NCI-H1092 (cell line): ENCODE data around the gene TMEM9B.
"Not testable (repeated sequence)": the region's sequence is repeated elsewhere in the genome, so short reads cannot be mapped to it uniquely, and the experiment has no call there.

ENCODE experiments used
- DNase-seq: peaks from one replicate; lab custom pipeline; 2025; lab: John Stamatoyannopoulos, UW

TMEM9B gene

DNA sequence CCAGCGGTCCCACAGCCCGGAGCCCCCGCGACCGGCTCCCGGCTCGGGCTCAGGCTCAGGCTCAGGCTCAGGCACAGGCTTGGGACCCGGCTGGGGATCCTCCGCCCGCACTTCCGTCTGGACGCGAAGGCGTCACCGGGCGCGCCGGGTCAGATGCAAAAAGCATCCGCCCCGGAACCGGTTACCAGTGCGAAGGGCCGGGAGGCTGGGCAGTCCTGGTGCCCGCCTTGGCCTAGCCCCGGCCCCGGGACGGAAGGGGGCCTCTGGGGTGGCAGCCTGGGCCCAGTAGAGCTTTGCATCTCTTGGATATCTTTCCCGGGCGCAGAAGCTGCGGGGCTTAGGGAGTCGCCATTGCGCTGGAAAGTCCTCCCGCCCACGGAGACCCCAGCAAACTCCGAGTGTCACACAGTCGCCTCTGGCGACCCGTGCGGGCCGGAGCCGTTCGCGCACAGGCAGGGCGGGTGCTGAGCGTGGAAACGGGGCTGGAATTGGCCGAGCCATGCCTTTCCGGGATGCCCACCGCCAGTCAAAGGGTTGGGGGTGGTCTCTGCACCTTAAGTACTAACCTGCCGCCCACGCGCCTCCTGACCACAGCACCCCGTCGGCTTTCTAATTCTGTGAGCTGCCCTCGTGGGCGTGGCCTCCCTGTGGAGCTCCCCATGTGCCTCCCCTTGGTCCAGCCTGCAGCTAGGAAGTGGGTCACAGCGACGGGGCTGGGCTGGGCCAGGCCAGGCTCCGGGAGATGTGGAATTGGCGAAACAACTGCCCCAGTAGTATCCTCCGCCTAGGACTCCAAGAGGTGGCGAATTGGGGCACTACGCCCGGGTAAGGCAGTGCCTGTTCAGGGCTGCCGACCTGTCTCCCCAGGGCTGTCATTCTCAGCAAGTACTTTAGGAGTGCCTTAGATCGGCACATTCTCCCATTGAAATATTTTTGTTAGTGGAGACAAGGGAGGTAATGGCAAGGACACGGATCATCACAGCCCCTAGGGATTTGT is at the start of gene TMEM9B:
Gene TMEM9B, minus strand, starts transcription at position 119 of the 997 bp plus-strand sequence. CDS start 129 bp downstream, outside the sequence.
- peak; percentile 85 for DNase-seq

DNA sequence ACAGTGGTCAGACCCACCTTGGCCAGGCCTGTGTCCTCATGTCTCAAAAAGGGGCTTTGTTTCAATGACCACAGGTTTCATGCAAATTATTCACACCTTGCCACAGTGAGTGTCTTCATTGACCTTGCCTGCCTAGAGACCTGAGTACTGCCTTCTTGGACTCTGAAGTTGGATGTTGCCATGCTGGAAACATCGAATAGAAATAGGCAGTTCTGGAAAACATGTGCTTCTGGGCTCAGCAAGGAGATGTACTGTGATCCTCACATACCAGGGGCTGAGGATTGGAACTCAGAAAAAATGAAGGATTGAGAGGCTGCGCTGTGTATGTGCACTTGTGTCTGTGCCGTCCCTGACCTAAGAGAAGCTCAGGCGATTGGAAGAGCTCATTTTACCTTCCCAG is 49.1 kb upstream of the TMEM9B start:
- DNase-seq, result no peak

DNA sequence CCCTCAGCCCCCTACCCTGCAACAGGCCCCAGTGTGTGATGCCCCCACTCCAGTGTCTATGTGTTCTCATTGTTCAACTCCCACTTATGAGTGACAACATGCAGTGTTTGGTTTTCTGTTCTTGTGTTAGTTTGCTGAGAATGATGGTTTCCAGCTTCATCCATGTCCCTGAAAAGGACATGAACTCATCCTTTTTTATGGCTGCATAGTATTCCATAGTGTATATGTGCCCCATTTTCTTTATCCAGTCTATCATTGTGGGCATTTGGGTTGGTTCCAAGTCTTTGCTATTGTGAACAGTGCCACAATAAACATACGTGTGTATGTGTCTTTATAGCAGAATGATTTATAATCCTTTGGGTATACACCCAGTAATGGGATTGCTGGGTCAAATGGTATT is 45.3 kb upstream of the TMEM9B start:
- DNase-seq, result not testable (repeated sequence)

DNA sequence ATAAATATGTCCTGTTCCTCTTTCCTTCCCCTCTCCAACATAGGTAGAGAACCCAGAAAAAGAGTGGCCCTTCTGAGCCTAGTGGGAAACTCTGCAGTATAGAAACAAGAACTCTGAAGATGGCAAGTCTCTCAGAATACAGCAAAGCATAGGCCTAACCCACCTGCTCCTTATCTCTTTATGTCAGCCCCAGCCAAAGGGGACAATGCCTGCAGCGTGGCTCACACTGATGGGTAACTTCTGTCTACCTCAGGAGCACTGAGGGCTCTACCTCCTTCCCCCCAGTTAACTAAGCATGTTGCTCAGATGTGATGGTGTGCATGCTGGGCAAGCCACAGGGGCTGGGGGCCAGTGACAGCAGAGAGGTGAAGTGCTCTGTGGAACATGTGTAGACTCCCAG is 44.4 kb upstream of the TMEM9B start:
- DNase-seq, result no peak

DNA sequence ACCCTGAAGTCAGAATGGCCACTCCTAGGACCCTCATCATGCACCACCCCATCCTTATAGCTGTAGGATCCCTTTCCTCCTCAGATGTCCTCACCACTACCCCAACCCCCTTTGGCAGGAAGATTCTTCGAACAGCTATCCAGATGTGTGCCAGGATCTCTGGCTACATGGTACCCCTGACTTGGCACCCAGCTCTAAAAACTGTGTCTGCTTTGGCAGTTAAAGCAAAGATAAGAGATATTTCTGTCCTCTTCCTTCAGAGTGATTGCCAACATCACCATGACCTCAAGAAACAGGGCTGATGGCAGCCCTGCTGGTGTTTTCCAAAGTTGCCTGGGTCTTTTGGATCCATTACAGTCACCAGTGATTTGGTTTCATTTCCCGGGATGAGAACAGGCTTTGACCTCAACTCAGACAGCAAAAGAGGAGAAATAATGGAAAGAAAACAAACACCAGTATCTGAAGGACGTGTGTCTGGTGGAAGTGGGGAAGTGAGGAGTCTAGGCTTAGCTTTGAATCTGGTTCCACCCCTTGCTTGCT is 43.8 kb upstream of the TMEM9B start:
- no peak for DNase-seq

DNA sequence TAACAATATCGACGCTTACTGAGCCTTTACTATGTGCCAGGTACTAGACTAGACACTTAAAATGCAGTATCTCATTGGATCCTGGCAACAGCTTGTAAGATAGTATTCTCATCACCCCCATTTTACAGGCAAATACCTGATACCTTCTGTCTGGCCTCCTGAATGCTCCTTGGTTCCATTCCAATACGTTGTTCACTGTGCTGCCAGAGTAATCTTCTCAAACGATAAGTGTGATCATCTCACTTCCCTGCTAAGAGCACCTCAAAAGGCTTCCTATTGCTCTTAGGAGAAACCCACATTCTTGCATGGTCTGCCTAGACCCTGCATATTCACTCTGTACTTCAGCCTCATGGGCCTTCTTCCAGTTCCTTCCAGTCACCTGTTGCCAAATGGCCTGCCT is 40.8 kb upstream of the TMEM9B start:
- DNase-seq, result no peak

DNA sequence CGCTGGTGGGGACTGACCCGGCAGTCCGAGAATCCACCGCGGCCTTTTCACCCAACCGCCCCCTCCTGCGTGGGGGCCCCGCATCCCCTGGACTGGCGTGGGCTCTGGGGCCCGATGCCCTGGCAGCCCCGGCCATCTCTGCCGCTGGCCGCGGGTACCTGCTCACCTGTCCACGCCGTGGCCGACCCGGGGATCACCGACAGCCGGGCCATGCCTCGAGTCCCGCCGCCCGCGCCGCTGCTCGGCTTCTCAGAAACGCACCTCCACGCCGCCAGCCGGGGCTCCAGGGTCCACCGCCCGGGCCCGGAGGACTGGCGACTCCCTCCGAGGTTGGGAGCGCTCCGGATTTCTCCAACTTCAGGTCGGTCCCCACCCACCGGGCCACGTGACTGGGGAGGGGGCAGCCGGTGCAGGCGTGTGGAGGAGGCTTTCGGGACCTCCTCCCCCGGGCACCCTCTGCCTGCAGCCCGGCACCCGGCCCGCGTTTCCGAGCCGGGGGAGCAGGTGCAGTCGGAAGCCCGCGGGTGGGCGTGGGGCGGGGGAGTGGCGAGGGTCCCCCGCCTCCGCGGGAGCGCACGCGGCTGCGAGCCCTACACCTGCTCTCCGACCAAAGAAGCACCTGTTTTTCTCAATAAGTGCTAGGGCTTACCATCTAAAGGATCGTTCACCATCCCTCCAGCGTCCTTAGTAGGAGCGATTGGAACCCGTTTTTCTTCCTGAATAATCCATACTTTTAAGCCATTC is 40.1 kb upstream of the TMEM9B start:
- DNase-seq, result peak; percentile 23

DNA sequence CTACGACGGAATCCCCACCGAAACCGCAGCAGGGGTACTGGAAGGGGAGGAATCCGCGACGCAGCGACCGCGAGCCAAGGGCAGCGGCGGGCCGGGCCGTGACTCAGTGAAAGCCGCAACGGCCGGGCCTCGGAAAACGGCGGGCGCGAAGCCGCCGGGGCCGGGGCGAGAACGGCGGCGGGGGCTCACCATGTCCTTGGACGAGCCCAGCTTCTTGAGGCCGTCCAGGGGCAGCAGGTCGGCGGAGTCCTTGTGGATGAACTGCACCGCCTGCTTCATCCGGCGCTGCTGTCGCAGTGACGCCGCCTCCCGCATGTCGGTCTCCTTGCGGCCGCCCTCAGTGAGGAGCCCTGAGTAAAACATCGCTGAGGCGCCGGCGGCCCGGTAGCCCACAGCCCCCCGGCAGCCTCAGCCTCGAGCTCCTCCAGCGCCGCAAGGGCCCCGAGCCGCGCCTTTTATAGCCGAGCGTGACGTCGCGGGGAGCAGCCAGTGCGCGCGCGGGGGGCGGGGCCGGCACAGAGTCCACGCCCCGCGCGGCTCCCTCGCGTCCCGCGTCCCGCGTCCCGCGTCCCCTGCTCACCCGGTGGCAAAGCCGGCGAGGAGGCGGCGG is 39.4 kb upstream of the TMEM9B start, which contains the start of gene NRIP3:
Gene NRIP3, minus strand, starts transcription at position 429 of the 610 bp plus-strand sequence. Its CDS starts 66 bp downstream, at position 363.
- peak; percentile 80 for DNase-seq

DNA sequence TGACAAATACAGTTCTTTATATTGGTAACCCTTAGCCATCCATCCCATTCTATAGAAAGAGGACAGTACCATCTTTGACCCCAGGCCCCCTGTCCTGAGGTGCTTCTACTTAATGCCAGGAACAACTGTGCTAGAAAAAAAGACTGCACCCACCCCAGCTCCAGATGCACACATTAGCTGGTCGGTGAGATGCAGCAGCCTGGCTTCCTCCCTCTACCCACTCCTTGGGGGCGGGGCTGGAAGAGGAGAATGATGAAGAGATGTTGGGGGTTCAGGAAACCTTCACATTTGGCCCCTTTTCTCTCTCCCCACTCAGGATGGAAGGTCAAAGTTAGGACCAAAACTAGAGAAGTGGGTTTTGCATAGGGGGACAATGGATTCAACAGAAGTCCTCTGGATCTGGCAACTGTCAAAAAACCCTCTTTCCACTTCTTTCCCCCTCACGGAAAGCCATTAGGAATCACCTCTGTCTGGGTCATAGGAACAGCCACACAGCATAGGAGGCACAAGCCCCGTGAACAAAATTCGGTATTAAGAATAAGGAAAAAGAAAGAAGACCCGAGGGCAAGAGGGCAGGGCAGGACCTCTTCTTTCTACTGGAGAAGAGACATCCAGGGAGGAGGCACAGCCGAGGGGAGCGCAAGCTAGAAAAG is 38.8 kb upstream of the TMEM9B start:
- DNase-seq, result no peak

DNA sequence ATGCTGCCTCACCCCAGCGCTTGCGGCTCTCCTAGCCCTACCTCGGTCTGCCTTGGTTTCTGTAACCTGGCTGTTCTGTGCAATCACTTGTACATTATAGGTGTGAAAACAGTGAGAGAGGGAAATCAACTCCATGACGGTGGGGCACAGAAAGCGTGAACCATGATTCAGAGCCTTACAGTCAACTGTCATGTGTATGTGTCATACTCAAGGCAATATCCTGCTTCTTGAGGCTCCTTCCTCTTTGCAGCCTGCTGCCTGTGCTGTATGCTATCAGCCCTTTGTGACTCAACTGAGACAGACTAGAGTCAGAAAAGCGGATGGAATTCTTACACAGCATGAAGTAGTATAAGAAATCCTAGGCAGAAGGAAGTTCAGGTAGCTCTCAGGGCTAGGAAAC is 37.5 kb upstream of the TMEM9B start:
- no peak for DNase-seq

DNA sequence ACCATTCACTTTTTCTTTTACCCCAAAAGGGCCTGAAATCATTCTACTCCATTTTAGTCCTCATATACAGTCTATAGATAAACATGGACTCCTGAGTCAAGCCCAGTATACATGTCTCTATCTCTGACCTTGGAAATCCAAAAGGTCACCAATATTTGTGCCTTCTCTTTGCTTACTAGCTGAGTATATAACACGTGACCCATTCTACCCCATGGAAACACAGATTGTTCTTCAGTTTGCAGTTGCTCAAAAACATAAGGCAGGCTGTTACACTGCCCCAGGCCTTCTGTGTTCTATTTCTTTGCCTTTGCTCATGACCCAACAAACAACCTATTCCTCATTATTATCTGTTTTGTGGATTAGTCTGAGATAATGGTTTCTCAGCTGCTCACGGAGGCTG is 33.8 kb upstream of the TMEM9B start:
- no peak for DNase-seq

DNA sequence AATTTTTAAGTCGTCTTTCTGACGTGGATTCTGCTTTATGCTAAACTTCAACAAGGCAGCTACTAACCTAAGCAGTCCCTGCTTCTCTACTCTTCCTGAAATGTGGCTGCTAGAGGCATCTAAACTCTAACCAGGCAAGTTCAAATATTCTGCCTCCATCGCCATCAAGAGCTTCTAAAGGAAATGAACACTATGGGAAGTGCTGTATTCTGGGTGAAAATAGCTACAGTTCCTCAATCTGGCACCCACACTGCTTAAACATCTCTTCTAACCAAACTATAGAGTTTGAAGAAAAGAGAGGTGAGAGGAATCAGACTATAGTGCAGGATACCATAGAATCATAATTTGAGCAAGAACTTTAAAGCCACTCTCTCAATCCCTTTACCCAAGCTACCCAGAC is 33.2 kb upstream of the TMEM9B start:
- no peak for DNase-seq

DNA sequence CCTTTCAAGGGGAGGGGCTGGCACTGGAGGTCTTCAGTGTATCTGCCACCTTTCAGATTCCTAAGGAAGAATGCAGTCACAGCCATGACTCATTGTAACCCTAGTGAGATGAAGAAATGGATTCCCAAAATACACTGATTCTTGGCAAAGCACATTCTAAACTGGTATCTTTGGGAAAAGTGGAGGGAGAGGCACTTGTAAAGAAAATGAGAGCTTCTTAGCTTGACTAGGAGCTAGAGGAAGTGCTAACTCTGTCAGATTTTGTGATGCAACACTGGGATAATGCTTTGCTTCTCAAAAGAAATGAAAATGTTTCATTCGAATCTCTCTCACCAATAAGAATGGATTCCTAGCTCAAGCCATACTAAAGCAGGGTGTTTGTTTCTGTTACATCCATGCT is 25.2 kb upstream of the TMEM9B start:
- DNase-seq, result no peak

DNA sequence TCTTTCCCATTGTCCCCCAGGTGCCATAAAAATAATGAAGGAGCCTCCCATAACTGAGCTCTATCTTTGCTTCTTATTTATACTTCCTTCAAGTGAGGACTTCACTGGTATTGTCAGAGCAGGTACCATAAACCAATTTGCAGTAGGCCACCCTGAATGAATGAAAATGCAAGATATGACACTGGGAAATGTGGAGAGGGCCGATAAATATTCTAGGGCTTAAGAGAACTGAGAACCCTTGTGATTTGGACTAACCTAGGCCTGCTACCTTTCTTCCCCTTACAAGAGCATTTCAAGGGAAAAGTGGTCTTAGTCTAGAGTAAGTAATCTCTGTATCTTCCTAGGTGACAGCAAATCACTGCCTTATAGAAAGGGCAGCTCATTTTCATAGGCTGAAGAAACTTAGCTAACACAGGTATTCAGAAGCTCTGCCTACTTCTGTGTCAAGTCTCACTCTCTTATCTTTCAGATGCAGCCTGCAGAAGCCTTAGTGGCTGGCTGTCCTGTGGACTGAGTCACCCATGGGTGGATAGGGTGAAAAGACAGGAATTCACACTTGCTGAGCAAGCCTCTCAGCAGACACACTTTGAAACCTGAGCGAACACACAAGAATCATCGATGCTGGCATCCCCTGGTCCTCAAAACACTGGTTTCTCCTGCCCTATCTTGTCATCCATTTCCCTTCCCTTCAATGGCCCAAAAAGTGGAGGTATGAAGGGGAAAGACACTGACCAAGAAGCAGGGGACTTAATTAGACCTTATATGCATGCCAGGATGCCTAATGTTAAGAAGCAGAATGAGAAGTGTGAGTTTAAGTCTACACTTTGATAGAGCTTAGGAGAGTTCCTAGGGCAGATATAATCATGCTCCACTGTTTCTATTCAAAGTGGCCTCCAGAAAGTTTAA is 24.3 kb upstream of the TMEM9B start:
- no peak for DNase-seq

DNA sequence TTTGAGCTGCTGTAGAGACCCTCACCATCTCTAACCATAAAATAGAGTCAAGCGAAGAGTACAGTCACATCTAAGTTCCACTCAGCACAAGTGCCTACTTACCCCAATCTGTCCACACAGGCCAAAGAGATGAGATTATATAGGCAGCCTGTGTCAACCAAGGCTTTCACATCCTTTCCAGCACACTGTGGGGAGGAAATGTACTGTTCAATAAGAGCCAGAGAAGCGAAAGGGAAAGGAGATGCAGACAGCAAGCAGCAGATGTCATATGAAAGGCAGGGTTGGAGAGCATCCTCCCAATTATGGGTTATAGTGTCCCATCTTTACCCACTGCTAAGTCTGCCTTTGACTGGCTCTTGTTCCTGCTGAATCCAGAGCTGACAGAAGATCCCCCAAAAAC is 23.2 kb upstream of the TMEM9B start:
- no peak for DNase-seq

DNA sequence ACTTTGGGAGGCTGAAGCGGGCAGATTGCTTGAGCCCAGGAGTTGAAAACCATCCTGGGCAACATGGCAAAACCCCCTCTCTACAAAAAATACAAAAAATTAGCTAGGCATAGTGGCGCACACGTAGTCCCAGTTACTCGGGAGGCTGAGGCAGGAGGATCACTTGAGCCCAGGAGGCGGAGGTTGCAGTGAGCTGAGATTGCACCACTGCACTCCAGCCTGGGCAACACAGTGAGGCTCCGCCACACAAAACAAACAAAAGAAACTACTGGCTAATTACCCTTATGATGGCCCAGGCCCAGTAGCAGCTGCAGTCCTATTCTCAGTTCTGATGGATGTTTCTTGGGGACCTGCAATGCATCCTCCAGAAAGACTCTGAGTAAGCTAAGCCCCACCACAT is 22.5 kb upstream of the TMEM9B start:
- DNase-seq, result not testable (repeated sequence)

DNA sequence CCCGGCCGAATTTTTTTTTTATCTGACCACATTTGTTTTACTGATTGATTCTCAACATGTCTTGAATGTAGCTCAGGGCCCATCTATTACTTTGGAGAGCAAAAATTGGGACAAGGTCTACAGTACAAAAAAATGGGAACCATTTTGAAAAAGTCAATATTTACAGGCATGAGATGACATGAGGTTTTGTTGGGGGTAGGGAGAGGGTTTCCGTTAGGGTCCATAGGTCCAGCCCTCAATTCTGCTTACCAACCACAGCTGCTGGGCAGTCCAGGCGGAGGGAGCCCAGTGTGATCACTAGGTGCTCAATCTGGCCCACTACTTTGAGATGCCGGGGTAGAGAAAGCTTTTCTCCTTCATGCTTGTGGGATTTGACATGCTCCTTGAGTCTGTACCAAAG is 21.2 kb upstream of the TMEM9B start:
- no peak for DNase-seq

DNA sequence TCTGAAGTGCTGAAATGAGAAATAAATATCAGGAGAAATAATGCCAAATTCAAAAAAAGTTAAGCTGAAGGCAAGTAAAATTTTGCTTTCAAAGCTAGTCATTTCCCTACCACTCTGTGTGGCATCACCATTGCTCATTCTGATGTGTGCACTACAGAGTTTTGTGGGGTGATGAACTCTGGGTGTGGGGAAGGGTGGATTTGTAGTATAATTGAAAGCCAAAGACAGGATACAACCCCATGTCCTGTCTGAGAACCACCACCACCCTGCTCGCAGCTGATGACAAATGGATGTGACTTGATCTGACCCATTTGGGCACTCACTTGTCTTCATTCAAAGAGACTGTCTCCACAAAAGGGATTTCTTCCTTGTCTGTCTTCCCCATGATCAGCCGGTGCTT is 19.3 kb upstream of the TMEM9B start:
- DNase-seq, result no peak

DNA sequence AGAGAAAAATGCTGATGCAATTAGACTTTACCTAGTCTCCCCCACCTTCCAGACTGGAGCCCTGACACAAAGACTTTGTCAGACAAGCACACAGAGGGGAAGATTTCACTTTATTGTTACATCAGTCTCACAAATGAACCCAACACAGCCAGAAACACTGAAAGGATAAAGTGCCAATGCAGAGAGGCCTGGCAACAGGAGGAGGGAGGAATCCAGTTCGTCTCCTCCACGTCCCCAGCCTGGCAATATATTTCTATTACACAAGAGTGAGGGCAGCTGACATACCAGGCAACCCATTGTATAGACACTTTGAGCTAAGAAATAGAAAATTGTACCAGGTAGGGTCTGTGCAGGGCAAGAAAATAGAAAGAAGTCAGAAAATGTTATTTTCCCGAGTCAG is 16.2 kb upstream of the TMEM9B start:
- DNase-seq, result no peak

DNA sequence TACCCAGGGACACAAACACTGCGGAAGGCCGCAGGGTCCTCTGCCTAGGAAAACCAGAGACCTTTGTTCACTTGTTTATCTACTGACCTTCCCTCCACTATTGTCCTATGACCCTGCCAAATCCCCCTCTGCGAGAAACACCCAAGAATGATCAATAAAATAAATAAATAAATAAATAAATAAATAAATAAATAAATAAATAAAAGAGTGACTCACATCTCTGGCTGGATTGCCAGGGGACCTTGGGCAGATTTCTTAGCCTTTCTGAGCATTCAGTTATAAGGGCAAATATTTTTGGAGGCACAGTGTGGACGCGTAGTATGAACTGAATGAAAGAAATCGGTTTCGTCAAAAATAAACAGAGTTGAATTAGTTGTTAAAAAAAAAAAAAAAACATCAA is 15.1 kb upstream of the TMEM9B start:
- not testable (repeated sequence) for DNase-seq

DNA sequence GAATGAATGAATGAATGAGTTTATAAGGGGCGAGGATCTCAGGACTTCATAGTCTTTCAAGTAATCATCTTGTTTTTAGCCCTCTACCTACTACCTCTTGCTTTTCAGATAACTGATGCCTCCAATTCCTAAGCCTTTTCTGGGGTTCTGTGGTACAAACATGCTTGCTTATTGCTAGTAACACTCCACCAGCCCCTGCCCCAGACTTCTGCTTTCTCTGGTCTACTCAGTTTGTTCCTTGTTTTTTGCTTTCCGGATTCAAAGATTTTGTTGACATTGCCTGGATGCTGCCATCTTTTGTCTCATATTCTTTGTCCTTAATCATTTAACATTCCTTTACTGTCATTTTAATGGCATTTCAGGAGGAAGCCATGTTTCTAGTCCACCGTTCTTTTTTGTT is 8.9 kb upstream of the TMEM9B start:
- DNase-seq, result no peak
